K562 (cell line): Measurements from ENCODE around the gene SMIM7.

Experiments
- CREB5 ChIP-seq: fragments of 250-450 bp; sonication (Bioruptor Pico); IDR thresholded peaks from 2 replicates; pipeline ENCODE4 v1.5.0; 2020; ENCODE audit warnings: mild to moderate bottlenecking
- EZH2 ChIP-seq: IDR thresholded peaks from 2 replicates; pipeline ENCODE4 v1.6.1; 2012; ENCODE audit warnings: low read depth, mild to moderate bottlenecking, inconsistent platforms, low read length, borderline replicate concordance
- MAX ChIP-seq: sonication (generic); formaldehyde crosslinking; IDR thresholded peaks from 2 replicates; pipeline ENCODE4 v1.9.0; 2022; ENCODE audit warnings: mild to moderate bottlenecking, missing genetic modification reagents

- TF ChIP-seq MAX (CRISPR knock-in tag) = no peak
- TF ChIP-seq CREB5 (CRISPR knock-in tag) = no peak
- no peak for TF ChIP-seq EZH2
These were observed 39.4 kb downstream of the SMIM7 start for GRCh38 chr19:16620584-16620983.
